SK-N-SH treated with all-trans-retinoic acid at 6 μM for 48 hours (cell line): ENCODE measurements around the gene HEYL.

Experiments used
- BACH2 ChIP-seq: fragments of 250-450 bp; sonication (Bioruptor Pico); IDR thresholded peaks from 2 replicates; pipeline ENCODE4 v1.9.0; 2021; ENCODE audit warnings: mild to moderate bottlenecking, borderline replicate concordance
- CSDC2 ChIP-seq: fragments of 250-450 bp; sonication (Bioruptor Pico); IDR thresholded peaks from 2 replicates; pipeline ENCODE4 v1.5.0; 2020; ENCODE audit warnings: mild to moderate bottlenecking, moderate library complexity
- ESRRG ChIP-seq: fragments of 250-450 bp; sonication (Bioruptor Pico); IDR thresholded peaks from 2 replicates; pipeline ENCODE4 v1.6.1; 2021; ENCODE audit warnings: mild to moderate bottlenecking
- GLIS3 ChIP-seq: fragments of 250-450 bp; sonication (Bioruptor Pico); IDR thresholded peaks from 2 replicates; pipeline ENCODE4 v1.5.0; 2020; ENCODE audit warnings: mild to moderate bottlenecking, moderate library complexity
- ISL1 ChIP-seq: fragments of 250-450 bp; sonication (Bioruptor Pico); IDR thresholded peaks from 2 replicates; pipeline ENCODE4 v2.1.2; 2022; ENCODE audit warnings: mild to moderate bottlenecking, moderate library complexity
- PATZ1 ChIP-seq: fragments of 250-450 bp; sonication (Bioruptor Pico); IDR thresholded peaks from 2 replicates; pipeline ENCODE4 v1.8.0; 2020; ENCODE audit warnings: mild to moderate bottlenecking, moderate library complexity, borderline replicate concordance
- POU6F1 ChIP-seq: fragments of 250-450 bp; sonication (Bioruptor Pico); IDR thresholded peaks from 2 replicates; pipeline ENCODE4 v1.8.0; 2021; ENCODE audit warnings: low read depth, mild to moderate bottlenecking, moderate library complexity, borderline replicate concordance
- PPARA ChIP-seq: fragments of 250-450 bp; sonication (Bioruptor Pico); IDR thresholded peaks from 2 replicates; pipeline ENCODE4 v1.5.0; 2020; ENCODE audit warnings: mild to moderate bottlenecking, borderline replicate concordance
- SNAI2 ChIP-seq: fragments of 250-450 bp; sonication (Bioruptor Pico); IDR thresholded peaks from 2 replicates; pipeline ENCODE4 v1.5.0; 2020; ENCODE audit warnings: mild to moderate bottlenecking, moderate library complexity
- TSHZ2 ChIP-seq: fragments of 250-450 bp; sonication (Bioruptor Pico); IDR thresholded peaks from 2 replicates; pipeline ENCODE4 v1.5.0; 2020; ENCODE audit warnings: mild to moderate bottlenecking, moderate library complexity
- ZC3H10 ChIP-seq: fragments of 250-450 bp; sonication (Bioruptor Pico); IDR thresholded peaks from 2 replicates; pipeline ENCODE4 v1.5.1; 2021; ENCODE audit warnings: mild to moderate bottlenecking, moderate library complexity
- ZFP3 ChIP-seq: fragments of 250-450 bp; sonication (Bioruptor Pico); IDR thresholded peaks from 2 replicates; pipeline ENCODE4 v1.5.0; 2020; ENCODE audit warnings: mild to moderate bottlenecking, moderate library complexity
- ZNF565 ChIP-seq: fragments of 450-650 bp; formaldehyde crosslinking; conservative IDR thresholded peaks from 2 replicates; pipeline ENCODE4 v1.5.0; 2020; ENCODE audit warnings: low read depth, mild to moderate bottlenecking, moderate library complexity
- ZNF8 ChIP-seq: fragments of 450-650 bp; formaldehyde crosslinking; IDR thresholded peaks from 2 replicates; pipeline ENCODE4 v1.5.0; 2020; ENCODE audit warnings: mild to moderate bottlenecking, moderate library complexity

- TF ChIP-seq SNAI2 (CRISPR knock-in tag) (no peak), ZFP3 (CRISPR knock-in tag) (no peak), TSHZ2 (CRISPR knock-in tag) (no peak), CSDC2 (CRISPR knock-in tag) (no peak), PATZ1 (no peak), POU6F1 (no peak), ESRRG (no peak), ZNF565 (CRISPR knock-in tag) (no peak), ZNF8 (CRISPR knock-in tag) (no peak), ZC3H10 (CRISPR knock-in tag) (no peak), GLIS3 (CRISPR knock-in tag) (no peak), ISL1 (CRISPR knock-in tag) (no peak), BACH2 (CRISPR knock-in tag) (no peak), PPARA (CRISPR knock-in tag) (no peak)
These were observed 43.3 kb downstream of the HEYL start for GRCh38 chr1:39596163-39596562.
